ENCODE measurements around the gene SLCO2B1. TPM values are rescaled to one million over a fixed set of nuclear protein-coding genes. Genes with fewer than 3 reads are reported as not detected.
"Not testable (repeated sequence)": the region's sequence is repeated elsewhere in the genome, so short reads cannot be mapped to it uniquely, and the experiment has no call there.

The SLCO2B1 gene, protein sequence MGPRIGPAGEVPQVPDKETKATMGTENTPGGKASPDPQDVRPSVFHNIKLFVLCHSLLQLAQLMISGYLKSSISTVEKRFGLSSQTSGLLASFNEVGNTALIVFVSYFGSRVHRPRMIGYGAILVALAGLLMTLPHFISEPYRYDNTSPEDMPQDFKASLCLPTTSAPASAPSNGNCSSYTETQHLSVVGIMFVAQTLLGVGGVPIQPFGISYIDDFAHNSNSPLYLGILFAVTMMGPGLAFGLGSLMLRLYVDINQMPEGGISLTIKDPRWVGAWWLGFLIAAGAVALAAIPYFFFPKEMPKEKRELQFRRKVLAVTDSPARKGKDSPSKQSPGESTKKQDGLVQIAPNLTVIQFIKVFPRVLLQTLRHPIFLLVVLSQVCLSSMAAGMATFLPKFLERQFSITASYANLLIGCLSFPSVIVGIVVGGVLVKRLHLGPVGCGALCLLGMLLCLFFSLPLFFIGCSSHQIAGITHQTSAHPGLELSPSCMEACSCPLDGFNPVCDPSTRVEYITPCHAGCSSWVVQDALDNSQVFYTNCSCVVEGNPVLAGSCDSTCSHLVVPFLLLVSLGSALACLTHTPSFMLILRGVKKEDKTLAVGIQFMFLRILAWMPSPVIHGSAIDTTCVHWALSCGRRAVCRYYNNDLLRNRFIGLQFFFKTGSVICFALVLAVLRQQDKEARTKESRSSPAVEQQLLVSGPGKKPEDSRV
- 5.0 and 8.2 TPM in 2 replicates for total RNA-seq

GRCh38 chr11:75150879-75151278 lies at the start of gene SLCO2B1:
TSS of gene SLCO2B1 (plus strand) at chr11:75151107. CDS start at chr11:75151382, 275 bp downstream.
- no peak for DNase-seq (ENCODE audit: low read depth in 2 of 2)

DNA sequence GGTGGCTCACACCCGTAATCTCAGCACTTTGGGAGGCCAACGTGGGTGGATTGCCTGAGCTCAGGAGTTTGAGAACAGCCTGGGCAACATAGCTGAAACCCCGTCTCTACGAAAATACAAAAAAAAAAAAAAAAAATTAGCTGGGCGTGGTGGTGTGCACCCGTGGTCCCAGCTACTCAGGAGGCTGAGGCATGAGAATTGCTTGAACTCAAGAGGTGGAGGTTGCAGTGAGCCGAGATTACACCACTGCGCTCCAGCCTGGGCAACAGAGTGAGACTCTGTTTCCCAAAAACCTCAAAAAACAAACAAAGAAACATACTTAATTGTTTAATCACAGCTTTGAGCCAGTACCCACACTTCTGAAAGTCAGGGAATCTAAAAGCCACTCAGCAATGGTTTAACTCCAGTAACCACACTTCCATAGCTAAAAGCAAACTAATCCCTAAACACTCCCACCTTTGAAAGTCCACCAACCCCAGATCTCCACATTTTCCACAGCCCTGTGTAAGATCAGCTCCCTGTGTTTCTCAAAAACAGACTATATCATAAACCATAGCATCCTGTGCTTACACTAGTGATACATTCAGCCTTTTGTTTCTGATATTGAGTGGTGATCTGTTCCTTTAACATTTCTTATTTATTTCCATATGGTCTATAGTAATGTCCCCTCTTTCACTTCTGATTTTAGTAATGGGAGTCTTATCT lies 49.3 kb upstream of the SLCO2B1 start:
- no peak for DNase-seq (ENCODE audit: low read depth in 2 of 2)

- peak in 1 of 2 donors; percentile 9 for DNase-seq (ENCODE audit: low read depth in 2 of 2)
Observed at GRCh38 chr11:75103380-75104026, 47.4 kb upstream of the SLCO2B1 start.

- DNase-seq (ENCODE audit: low read depth in 2 of 2) = peak; percentile 2 to 34
Observed at GRCh38 chr11:75105462-75105925, 45.4 kb upstream of the SLCO2B1 start.

GRCh38 chr11:75105967-75106681 lies 44.8 kb upstream of the SLCO2B1 start:
- not testable (repeated sequence) for DNase-seq (ENCODE audit: low read depth in 2 of 2)

DNA sequence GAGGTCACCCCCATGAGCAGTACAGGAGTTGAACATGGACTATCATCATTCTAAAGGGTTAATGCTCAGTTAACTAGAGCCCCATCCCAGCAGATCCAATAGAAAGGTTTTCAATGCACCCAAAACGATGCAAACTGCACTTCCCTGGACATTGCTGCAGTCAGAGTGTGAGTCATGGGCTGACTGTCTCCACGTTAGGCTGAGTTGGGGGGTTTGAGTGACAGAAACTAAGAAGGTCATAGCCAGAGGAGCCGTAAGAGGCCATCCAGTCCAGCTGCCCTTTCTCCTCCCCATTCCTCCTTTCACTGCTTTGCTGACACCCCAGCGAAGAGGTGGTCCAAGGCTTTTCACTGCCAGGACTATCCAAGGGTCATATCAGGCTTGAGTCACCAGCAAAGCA lies 43.7 kb upstream of the SLCO2B1 start:
- peak in 1 of 2 donors; percentile 22 for DNase-seq (ENCODE audit: low read depth in 2 of 2)

GRCh38 chr11:75112200-75112599 lies 38.7 kb upstream of the SLCO2B1 start:
- no peak for DNase-seq (ENCODE audit: low read depth in 2 of 2)

DNA sequence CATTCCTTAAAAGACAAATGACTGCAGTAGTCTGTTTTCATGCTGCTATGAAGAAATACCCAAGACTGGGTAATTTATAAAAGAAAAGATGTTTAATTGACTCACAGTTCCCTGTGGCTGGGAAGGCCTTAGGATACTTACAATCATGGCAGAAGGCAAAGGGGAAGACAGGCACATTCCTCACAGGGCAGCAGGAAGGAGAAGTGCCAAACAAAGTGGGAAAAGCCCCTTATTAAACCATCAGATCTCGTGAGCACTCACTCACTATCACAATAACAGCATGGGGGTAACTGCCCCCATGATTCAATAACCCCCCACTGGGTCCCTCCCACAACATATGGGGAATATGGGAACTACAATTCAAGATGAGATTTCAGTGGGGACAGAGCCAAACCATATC lies 37.9 kb upstream of the SLCO2B1 start:
- DNase-seq (ENCODE audit: low read depth in 2 of 2) = no peak

- no peak for DNase-seq (ENCODE audit: low read depth in 2 of 2)
Observed at GRCh38 chr11:75114465-75114864, 36.4 kb upstream of the SLCO2B1 start.

GRCh38 chr11:75118577-75118976 lies 32.3 kb upstream of the SLCO2B1 start:
- no peak for DNase-seq (ENCODE audit: low read depth in 2 of 2)

GRCh38 chr11:75126564-75126963 lies 24.3 kb upstream of the SLCO2B1 start:
- no peak for DNase-seq (ENCODE audit: low read depth in 2 of 2)

DNA sequence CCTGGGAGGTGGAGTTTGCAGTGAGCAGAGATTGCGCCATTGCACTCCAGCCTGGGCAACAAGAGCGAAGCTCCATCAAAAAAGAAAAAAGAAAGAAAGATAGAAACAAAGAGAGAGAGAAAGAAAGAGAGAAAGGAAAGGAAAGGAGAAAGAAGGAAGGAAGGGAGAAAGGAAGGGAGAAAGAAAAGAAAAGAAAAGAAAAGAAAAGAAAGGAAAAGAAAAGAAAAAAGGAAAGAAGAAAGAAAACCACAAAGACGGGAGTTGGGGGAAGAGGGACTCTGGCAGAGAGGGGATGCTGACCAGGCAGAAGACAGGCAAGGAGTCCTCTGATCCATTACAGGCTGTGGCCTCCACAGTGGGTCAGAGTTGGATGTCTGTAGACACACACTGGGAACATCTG lies 18.8 kb upstream of the SLCO2B1 start:
- no peak for DNase-seq (ENCODE audit: low read depth in 2 of 2)

DNA sequence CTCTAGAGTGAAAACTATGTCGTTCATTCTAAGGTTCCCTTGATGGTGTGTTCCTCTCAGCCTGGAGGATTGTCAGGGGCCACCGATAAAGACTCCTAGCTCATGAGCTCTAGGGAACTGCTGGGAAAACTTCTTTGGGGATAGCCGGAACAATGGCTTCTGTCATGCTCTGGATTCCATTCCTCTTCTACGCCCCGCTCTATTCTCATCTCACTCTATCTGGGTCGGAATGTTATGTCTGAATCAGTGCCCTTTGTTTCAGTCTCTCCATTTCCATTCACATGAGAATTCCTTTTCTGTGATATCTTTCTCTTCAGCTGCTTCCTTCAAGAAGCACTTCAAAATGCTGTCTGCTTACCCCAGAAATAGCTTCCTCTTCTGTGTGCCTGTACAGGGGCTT lies 16.9 kb upstream of the SLCO2B1 start:
- no peak for DNase-seq (ENCODE audit: low read depth in 2 of 2)

GRCh38 chr11:75135021-75135650 lies 15.8 kb upstream of the SLCO2B1 start:
- DNase-seq (ENCODE audit: low read depth in 2 of 2) = no peak

DNA sequence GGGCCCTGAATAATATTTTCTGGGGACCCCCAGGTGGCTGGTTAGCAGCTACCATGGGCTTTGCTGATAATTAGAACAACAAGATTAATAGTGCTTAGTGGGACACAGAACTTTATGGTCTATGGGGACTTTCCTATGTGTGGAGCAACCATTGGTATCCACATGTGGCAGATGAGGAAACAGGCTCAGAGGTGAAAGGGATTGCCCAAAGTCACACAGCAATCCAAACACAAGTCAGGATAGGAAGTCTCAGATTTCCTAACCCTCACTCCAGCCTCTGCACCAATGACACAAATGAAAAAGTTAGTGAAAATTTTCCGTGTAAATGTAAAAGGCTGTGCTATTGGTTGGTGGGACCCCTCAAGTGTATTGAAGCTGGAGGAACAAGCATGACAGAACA lies 15.3 kb upstream of the SLCO2B1 start:
- no peak for DNase-seq (ENCODE audit: low read depth in 2 of 2)

GRCh38 chr11:75140269-75141138 lies 10.4 kb upstream of the SLCO2B1 start:
- DNase-seq (ENCODE audit: low read depth in 2 of 2) = peak in 1 of 2 donors; percentile 43

GRCh38 chr11:75141166-75141565 lies 9.7 kb upstream of the SLCO2B1 start:
- DNase-seq (ENCODE audit: low read depth in 2 of 2) = no peak

DNA sequence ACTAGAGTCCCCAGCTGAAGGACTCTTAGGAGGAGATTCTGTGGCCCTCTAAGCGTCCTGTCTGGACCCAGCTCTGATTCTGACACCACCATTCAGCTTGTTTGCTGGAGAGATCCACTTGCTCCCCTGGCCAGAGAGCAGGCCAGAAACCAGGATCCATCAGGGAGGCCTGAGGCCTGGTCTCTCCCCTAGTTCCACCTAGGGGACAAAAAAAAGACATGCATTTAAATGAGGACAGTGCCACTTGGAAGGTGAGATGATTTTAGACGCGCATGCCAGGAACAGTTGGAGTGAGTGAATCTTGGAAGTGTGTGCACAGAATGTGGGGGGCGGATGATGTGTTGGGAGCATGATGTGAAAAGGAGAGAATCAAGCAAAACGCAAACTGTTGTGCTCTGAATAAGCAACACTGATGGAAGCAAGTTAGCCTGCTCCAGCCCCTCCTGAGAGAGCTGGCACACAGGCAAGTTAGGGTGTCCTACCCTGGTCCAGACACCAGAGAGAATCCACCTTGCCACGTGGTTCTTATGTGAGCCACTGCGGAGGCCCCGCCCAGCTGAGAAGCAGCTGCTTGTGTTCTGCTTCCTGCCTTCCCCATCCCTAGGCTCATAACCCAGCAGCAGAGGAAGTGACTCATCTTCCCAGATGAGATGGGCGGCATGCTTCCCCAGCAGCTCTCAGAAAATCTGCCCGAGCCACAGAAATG lies 8.0 kb upstream of the SLCO2B1 start:
- peak; percentile 60 to 95 for DNase-seq (ENCODE audit: low read depth in 2 of 2)

- no peak for DNase-seq (ENCODE audit: low read depth in 2 of 2)
Observed at GRCh38 chr11:75143420-75143731, 7.5 kb upstream of the SLCO2B1 start.

Measured in dermis microvascular lymphatic vessel endothelial cell (primary cell).